ENCODE measurements around the gene TXNDC11. TPM values are rescaled to one million over a fixed set of nuclear protein-coding genes. Genes with fewer than 3 reads are reported as not detected.
A peak's percentile ranks its signal among the peaks of the same experiment; 100 is the strongest.

Gene TXNDC11
- total RNA-seq, 6 experiments from 2014 or later = 38.8 to 49.0 (median 44.4) TPM

DNA sequence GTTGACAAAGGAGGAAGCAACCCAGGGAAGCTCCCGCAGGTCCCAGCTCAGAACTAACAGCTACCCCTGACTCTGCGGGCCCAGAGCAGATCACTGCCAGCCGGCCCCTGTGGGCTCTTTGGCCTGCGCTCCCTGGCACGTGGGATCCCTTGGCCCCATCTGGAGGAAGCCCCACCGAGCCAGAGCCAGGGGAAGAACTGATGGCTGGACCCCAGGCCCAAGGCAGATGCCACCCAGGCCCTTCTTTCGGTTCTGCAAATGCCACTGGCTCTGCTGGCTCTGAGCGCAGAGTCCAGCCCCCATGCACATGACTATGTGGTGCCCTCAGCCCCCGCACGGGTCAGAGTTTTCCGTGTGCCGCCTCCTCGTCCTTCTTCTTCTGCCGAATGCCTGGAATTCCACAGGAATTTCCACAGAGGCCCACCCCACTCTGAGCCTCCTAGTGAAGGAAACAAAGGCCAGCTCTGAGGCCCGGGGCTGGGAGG lies 110.2 kb downstream of the TXNDC11 start:
- Mint-ChIP-seq H3K4me1 (ENCODE audit: low read depth) (peaks cover 49% of the 10 kb centered on the region), H3K9me3 (no peaks in the 10 kb centered on the region), H3K27ac (peak overlapping the region; percentile 91), H3K27me3 (ENCODE audit: insufficient read depth) (no peaks in the 10 kb centered on the region), H3K4me3 (peak overlapping the region; percentile 61), H3K36me3 (ENCODE audit: low read depth) (no peaks in the 10 kb centered on the region)
- TF ChIP-seq, protein P1, sequence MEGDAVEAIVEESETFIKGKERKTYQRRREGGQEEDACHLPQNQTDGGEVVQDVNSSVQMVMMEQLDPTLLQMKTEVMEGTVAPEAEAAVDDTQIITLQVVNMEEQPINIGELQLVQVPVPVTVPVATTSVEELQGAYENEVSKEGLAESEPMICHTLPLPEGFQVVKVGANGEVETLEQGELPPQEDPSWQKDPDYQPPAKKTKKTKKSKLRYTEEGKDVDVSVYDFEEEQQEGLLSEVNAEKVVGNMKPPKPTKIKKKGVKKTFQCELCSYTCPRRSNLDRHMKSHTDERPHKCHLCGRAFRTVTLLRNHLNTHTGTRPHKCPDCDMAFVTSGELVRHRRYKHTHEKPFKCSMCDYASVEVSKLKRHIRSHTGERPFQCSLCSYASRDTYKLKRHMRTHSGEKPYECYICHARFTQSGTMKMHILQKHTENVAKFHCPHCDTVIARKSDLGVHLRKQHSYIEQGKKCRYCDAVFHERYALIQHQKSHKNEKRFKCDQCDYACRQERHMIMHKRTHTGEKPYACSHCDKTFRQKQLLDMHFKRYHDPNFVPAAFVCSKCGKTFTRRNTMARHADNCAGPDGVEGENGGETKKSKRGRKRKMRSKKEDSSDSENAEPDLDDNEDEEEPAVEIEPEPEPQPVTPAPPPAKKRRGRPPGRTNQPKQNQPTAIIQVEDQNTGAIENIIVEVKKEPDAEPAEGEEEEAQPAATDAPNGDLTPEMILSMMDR (IDR thresholded peaks at IDR 0.05) = no peak
- DNase-seq = peak; percentile 76

DNA sequence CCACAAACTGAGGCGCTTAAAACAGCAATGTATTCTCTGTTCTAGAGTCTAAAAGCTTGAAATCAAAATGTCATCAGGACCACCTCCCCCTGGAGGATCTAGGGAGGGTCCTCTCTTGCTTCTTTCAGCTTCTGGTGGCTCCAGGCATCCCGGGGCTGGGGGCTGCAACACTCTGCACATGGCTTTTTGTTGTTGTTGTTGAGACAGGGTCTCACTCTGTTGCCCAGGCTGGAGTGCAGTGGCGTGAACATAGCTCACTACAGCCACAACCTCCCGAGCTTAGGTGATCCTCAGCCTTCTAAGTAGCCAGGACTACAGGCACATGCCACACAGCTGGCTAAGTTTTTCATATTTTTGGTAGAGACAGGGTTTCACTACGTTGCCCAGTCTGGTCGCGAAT lies 111.4 kb downstream of the TXNDC11 start:
- Mint-ChIP-seq H3K27me3 (ENCODE audit: insufficient read depth) (no peaks in the 10 kb centered on the region), H3K4me1 (ENCODE audit: low read depth) (peaks cover 54% of the 10 kb centered on the region), H3K4me3 (no peak overlapping the region), H3K36me3 (ENCODE audit: low read depth) (no peaks in the 10 kb centered on the region), H3K27ac (0 out of 2 replicates have a peak overlapping the region, but pooled peaks have one; percentile 13), H3K9me3 (no peaks in the 10 kb centered on the region)
- DNase-seq = no peak
- TF ChIP-seq, protein P1 (IDR thresholded peaks at IDR 0.05) = no peak

DNA sequence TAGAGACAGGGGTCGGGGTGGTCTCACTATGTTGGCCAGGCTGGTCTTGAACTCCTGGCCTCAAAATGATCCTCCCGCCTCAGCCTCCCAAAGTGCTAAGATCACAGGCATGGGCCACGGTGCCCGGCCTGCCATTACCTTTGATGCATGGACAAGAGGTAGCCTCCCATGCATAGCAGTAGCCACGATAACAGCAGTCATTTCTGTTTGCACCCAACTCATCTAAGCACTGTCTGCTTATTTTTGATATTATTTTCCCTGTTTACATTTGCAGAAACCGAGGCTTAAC lies 111.9 kb downstream of the TXNDC11 start:
- Mint-ChIP-seq H3K9me3 (no peaks in the 10 kb centered on the region), H3K27ac (no peak overlapping the region), H3K4me1 (ENCODE audit: low read depth) (peaks cover 58% of the 10 kb centered on the region), H3K4me3 (no peak overlapping the region), H3K27me3 (ENCODE audit: insufficient read depth) (no peaks in the 10 kb centered on the region), H3K36me3 (ENCODE audit: low read depth) (no peaks in the 10 kb centered on the region)
- DNase-seq = no peak
- TF ChIP-seq, protein P1 (IDR thresholded peaks at IDR 0.05) = no peak

DNA sequence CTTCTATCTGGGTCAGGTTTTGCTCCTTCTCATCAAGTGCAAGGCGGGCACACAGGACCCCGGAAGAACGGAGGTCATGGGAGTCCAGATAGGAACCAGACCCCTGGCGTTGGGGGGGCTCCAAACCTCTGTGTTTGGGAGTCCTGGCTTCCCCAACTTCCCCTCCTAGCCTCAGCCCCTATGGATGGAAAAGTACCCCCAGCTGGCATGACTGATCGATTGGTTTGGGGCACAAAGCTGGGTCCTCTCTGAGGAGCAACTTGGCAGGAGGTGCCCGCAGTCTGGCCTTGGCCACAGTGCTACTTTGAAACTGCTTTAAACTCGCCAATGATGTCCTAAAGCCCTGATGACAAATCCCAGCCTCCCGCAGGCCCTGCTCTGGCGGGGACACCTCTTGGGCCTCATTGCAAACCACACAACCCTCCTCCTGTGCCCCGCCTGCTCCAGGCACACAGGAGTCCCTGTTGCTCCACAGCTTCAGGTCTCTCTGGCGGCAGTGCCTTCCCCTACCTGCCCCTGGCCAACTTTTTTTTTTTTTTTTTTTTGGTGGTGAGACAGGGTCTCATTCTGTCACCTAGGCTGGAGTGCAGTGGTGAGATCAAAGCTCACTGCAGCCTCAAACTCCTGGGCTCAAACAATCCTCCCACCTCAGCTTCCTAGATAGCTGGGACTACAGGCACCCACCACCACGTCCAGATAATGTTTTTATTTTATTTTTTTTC lies 112.5 kb downstream of the TXNDC11 start:
- Mint-ChIP-seq H3K9me3 (no peaks in the 10 kb centered on the region), H3K4me1 (ENCODE audit: low read depth) (peaks cover 63% of the 10 kb centered on the region), H3K27me3 (ENCODE audit: insufficient read depth) (no peaks in the 10 kb centered on the region), H3K36me3 (ENCODE audit: low read depth) (no peaks in the 10 kb centered on the region), H3K4me3 (no peak overlapping the region), H3K27ac (no peak overlapping the region)
- TF ChIP-seq, protein P1 (IDR thresholded peaks at IDR 0.05) = no peak
- no peak for DNase-seq

Other genes starting within 250 kb of the TXNDC11 start
- 100 to 1,000 TPM; 114 to 143 (median 135) TPM for gene LITAF, start 155.9 kb downstream of the TXNDC11 start, total RNA-seq (2021; fragmentation: NEBNext Ultra II Directional; extraction: Animal tissue kit (Norgen Biotek cat#: 25700))
- gene SNN, start 74.4 kb downstream of the TXNDC11 start, total RNA-seq (2021; fragmentation: NEBNext Ultra II Directional; extraction: Animal tissue kit (Norgen Biotek cat#: 25700)) = 1 to 10 TPM; 4.6 to 7.6 (median 6.5) TPM
- 10 to 100 TPM; 56.5 to 73.0 (median 63.5) TPM for gene ZC3H7A, start 54.4 kb upstream of the TXNDC11 start, total RNA-seq (2021; fragmentation: NEBNext Ultra II Directional; extraction: Animal tissue kit (Norgen Biotek cat#: 25700))
- 100 to 1,000 TPM; 151 to 193 (median 168) TPM for gene RSL1D1, start 108.7 kb upstream of the TXNDC11 start, total RNA-seq (2021; fragmentation: NEBNext Ultra II Directional; extraction: Animal tissue kit (Norgen Biotek cat#: 25700))
- gene GSPT1, start 173.1 kb upstream of the TXNDC11 start, total RNA-seq (2021; fragmentation: NEBNext Ultra II Directional; extraction: Animal tissue kit (Norgen Biotek cat#: 25700)) = 100 to 1,000 TPM; 187 to 221 (median 211) TPM
- 1 to 10 TPM; 4.4 to 6.8 (median 4.9) TPM for gene NPIPB2, start 199.2 kb upstream of the TXNDC11 start, total RNA-seq (2021; fragmentation: NEBNext Ultra II Directional; extraction: Animal tissue kit (Norgen Biotek cat#: 25700))
- gene TNFRSF17, start 222.4 kb upstream of the TXNDC11 start, total RNA-seq (2021; fragmentation: NEBNext Ultra II Directional; extraction: Animal tissue kit (Norgen Biotek cat#: 25700)) = under 1 TPM in 1 of 6 experiments, not detected in 5; 0.28 TPM
- gene SNX29, start 233.9 kb upstream of the TXNDC11 start, total RNA-seq (2021; fragmentation: NEBNext Ultra II Directional; extraction: Animal tissue kit (Norgen Biotek cat#: 25700)) = 10 to 100 TPM; 21.7 to 29.4 (median 26.5) TPM